H4 (cell line): ENCODE measurements around the gene GNPNAT1. TPM values are rescaled to one million over a fixed set of nuclear protein-coding genes. Genes with fewer than 3 reads are reported as not detected.

Experiments used
- DNase-seq: peaks from one replicate; pipeline ENCODE4 v3.0.0-alpha.2; 2015; ENCODE audit warnings: low spot score
- total RNA-seq: library from RNA; depleted of rRNA; stranded (reverse); fragments of >200 nt; shearing (Covaris generic); gene quantifications from 2 replicates; pipeline ENCODE4 v1.2.3, GENCODE V29; 2014; rRNA removed

GNPNAT1 gene
- 19.3 and 25.6 TPM in 2 replicates for total RNA-seq

- DNase-seq = peak; percentile 89
These were observed at the start of gene GNPNAT1 for GRCh38 chr14:52791223-52792096. Gene GNPNAT1, minus strand, starts transcription at chr14:52791607. Its CDS starts 6,957 bp downstream, at chr14:52784650.

DNA sequence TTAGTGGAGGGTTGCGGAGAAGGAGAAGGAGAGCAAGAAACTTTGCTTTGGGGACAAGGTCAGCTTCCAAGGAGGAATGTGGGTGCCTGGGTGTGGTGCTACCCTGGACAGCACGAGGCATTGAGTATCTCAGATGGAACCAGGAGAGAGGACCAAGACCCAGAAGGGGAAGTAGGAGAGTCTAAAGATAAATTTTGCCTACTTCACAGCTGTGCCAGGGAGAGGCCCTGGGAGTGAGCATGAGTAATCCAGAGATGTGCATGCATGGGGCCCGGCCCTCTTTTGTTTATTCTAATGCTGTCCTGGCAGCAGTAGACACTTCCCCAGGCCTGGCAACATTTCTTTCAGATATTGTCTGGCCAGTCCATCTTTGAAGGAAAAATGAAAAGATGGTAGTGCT, 49.5 kb upstream of the GNPNAT1 start:
- DNase-seq = peak; percentile 23

DNA sequence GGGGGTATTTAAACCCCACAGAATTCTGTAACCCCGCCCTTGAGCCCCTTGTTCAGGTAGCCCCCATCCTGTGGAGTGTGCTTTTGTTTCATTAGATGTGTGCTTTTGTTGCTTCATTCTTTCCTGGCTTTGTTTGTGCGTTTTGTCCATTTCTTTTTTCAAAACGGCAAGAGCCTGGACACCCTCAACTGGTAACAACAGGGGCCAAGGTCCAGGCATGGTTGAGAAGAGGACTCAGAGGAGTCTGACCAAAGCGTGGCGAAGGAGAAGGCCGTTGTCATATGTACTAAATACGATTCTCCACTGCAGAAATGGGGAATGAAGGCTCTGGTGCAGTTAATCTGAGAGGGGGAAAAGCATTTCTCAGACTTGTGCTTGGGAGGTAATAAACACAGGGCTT, 46.0 kb upstream of the GNPNAT1 start:
- DNase-seq = no peak

GRCh38 chr14:52836063-52836462, 44.7 kb upstream of the GNPNAT1 start:
- DNase-seq = no peak

- DNase-seq = peak; percentile 47
These were observed 43.9 kb upstream of the GNPNAT1 start for GRCh38 chr14:52835122-52835903.

- DNase-seq = peak; percentile 25
These were observed 43.0 kb upstream of the GNPNAT1 start for GRCh38 chr14:52834440-52834842.

DNA sequence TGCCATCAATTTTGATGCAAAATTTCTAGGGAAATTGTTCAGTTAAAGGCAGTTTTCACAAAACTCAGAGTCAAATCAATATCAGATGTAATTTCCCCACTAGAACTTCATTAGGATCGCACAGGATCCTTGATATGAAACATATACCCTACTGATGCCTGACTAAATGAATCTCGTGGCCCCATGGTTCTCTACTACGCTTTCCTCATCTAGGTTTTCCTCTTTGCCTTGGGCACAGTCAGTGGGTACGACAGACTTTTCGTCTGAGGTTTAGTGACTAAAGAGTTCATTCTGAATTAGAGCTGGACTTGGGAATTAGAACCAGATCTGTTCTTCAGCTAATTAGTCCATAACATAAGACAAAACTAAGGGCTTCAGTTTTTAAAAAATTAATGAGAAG, 42.5 kb upstream of the GNPNAT1 start:
- DNase-seq = no peak

DNA sequence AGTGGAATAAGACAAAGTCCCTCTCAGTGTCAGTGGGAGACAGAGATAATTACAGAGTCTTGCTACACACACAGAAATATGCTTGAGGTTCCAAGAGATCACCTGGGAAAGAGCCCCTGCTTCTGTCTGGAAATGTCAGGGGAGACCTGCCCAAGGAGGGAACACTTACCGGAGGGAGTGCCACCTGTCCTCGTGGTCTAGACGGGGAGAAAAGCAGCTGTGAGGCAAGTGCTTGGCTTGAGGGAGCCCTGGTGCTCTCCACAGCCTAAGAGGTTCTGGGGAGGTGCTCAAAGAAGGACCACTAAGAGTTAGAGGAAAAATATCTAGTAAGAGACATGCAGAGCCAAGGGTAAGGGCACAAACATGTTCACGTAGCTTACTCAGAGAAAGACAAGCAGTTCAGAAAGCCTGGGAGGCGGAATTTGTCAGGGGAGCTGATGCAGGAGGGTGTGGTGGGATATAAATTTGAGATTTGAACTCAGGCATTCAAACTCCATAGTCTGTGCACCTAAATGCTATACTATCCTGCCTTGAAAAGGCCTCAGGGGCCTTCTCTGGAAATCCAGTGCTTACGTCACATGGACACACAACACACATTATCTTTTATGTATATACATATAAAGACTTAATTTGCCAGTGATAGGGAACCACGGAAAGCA, 38.2 kb upstream of the GNPNAT1 start:
- no peak for DNase-seq

GRCh38 chr14:52827426-52827825, 36.0 kb upstream of the GNPNAT1 start:
- no peak for DNase-seq

DNA sequence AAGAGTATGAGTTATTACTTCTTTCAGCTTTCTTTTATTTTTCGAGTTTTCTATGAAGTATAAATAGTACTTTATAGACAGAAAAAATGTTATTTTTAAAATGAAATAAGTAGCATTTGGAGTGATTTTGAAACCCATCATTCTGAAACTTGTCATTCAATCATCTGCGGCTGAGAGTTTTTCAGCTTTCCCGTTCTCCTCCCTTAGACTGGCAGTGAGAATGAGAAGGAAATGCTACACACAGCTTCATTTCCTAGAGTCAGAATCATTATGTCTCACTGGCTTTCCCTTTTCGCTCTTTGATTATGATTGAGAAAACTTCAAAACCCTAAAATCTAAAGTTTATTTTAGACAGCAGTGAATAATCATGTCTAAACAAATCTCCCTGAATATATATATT, 33.7 kb upstream of the GNPNAT1 start:
- DNase-seq = no peak

GRCh38 chr14:52824462-52824861, 33.1 kb upstream of the GNPNAT1 start:
- DNase-seq = no peak

- no peak for DNase-seq
These were observed 30.4 kb upstream of the GNPNAT1 start for GRCh38 chr14:52821805-52822250.

DNA sequence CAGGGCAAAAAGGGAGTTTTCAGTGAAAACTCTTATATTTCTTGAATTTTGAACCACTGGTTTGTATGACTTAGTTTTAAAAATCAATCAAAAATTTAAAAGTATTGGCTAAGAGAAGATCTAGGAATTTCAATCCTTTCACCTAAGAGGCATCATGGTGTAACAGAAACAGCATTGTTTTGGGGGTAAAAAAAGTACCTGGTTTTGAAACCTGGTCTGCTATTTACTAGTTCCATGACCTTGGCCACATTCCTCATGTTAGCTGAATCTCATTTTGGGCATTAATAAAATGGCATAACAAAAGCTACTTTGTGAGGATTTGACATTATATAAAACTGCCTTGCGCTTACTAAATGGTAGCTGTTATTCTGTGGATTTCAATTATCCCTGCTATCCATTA, 16.7 kb upstream of the GNPNAT1 start:
- DNase-seq = no peak

DNA sequence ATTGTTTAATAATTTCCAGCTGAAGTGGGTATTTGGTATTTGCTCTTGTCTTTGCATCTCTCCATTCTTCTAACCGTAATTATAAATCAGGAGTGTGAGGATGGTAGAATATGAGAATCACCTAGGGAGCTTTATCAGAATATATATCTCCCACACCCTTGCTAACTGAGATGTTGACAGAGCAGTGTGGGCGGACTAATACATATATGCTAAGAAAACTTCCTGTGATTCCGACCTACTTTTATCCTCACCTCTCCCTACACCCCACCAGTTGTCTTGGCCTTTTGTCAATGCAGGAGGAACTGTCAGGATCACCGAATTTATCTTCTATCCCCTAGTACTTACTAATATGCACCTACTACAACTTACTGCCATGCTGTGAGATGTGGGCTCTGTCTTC, 14.7 kb upstream of the GNPNAT1 start:
- no peak for DNase-seq

DNA sequence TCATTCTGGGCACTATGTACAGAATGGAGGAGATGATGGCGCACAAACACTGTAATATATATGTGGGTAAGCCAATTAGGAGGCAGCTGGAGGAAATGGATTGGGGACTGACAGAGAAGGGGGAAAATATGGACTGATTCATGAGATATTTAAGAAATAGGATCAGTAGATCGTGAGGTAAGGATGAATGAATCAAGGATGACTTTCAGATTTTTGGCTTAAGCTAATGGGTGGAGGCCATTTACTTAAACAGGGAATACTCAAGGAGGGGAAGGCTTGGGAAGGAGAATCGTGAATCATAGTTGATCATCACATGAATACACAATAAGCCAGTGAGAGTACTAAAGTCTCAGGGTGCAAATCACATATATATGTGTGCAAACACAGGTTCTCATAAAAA, 11.2 kb upstream of the GNPNAT1 start:
- DNase-seq = no peak

DNA sequence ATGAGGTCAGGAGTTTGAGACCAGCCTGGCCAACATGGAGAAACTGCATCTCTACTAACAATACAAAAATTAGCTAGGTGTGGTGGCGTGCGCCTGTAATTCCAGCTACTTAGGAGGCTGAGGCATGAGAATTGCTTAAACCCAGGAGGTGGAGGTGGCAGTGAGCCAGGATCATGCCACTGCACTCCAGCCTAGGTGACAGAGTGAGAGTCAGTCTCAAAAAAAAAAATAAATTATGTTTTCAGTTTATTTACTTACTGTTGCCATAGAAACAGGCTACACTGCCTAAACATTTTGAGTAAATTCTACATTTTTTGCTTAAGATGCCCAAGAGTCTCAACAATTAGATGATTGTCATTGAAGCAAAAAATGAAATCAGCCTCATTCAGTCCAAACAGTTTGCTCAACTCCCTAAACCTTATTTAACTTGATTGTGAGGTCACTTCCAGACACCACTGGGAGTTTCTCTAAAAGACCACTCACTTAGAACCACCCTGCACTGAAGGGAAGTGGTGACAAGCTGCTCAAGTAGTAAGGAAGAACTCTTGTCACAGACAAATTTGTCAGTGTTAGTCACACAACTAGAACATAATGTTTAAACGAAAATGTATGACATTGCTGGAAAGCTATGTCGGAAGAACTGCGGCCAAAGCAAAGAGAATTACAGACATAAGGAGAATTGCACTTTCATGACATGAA, 9.8 kb upstream of the GNPNAT1 start:
- peak; percentile 29 for DNase-seq

GRCh38 chr14:52798826-52799225, 7.4 kb upstream of the GNPNAT1 start:
- no peak for DNase-seq

DNA sequence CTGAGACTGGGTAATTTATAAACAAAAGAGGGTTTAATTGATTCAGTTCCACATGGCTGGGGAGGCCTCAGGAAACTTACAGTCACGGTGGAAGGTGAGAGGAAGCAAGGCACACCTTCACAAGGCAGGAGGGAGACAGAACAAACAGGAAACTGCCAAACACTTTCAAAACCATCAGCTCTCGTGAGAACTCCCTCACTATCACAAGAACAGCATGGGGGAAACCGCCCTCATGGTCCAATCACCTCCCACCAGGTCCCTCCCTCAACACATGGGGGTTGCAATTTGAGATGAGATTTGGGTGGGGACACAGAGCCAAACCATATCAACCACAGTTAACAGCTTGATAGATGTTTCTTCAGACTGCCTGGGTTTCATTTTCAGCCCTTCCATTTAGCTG, 6.2 kb upstream of the GNPNAT1 start:
- DNase-seq = no peak

DNA sequence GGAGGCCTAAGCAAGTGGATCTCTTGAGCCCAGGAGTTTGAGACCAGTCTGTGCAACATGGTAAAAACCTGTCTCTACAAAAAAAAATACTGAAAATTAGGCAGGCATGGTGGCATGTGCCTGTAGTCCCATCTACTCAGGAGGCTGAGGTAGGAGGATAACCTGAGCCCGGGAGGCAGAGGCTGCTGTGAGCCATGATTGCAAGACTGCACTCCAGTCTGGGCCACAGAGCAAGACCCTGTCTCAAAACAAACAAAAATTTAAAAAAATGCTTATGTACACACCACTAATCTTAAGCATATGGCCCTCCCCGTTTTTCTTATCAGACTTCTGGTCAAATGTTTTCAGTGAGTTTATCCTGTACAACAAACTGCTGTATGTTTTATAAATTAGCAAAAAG, 1.7 kb upstream of the GNPNAT1 start:
- no peak for DNase-seq

DNA sequence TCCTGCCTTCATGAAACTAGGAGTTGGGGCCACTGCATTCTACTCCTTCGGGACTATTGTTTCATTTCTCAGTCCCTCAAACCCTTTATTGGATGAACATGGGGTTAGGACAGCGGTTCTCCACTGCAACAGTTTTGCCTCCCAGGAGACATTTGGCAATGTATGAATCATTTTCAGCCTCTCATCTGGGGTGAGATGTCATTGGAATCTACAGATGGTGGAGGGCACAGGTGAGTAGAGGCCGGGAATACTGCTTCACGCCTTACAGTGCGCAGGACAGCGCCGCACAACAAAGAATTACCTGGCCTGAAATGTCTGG, 649 bp upstream of the GNPNAT1 start:
- DNase-seq = no peak

GRCh38 chr14:52790756-52791222, 618 bp downstream of the GNPNAT1 start:
- no peak for DNase-seq
